HG03097 (cell line): Measurements from ENCODE around the gene SLC16A3.
"Not testable (repeated sequence)": the region's sequence is repeated elsewhere in the genome, so short reads cannot be mapped to it uniquely, and the experiment has no call there.

Experiments used
- ATAC-seq: cut with Tn5 transposase; IDR thresholded peaks from one replicate; pipeline ENCODE4 v1.9.1; 2021; ENCODE audit not compliant: unreplicated experiment, low FRiP score

The SLC16A3 gene

DNA sequence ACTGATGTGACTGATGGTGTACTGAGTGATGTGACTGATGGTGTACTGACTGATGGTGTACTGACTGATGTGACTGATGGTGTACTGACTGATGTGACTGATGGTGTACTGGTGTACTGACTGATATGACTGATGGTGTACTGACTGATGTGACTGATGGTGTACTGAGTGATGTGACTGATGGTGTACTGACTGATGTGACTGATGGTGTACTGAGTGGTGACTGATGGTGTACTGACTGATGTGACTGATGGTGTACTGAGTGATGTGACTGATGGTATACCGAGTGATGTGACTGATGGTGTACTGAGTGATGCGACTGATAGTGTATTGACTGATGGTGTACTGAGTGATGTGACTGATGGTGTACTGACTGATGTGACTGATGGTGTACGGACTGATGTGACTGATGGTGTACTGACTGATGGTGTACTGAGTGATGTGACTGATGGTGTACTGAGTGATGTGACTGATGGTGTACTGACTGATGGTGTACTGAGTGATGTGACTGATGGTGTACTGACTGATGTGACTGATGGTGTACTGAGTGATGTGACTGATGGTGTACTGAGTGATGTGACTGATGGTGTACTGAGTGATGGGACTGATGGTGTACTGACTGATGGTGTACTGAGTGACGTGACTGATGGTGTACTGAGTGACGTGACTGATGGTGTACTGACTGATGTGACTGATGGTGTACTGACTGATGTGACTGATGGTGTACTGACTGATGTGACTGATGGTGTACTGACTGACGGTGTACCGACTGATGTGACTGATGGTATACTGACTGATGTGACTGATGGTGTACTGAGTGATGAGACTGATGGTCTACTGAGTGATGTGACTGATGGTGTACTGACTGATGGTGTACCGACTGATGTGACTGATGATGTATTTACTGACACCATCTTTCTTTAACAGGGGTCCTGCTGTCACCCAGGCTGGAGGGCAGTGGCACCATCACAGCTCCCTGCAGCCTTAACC lies 31.4 kb downstream of the SLC16A3 start:
- ATAC-seq = not testable (repeated sequence)

DNA sequence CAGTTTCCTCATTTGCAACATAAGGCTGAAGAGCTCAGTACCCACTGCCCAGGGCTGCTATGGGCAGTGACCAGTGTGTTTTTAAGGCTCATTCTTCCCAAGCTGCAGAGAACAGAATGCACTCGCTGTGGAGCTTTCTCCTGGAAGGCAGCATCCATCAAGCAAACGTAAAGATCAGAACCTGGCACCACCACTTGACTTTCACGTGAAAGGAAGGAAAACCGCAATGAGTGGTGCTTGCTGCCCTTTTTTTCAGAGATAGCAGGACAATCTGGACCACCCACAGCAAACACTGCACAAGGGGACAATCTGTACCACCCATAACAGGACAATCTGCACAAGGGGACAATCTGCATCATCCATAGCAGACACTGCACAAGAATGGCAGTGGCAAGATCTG lies 33.5 kb downstream of the SLC16A3 start:
- no peak for ATAC-seq

DNA sequence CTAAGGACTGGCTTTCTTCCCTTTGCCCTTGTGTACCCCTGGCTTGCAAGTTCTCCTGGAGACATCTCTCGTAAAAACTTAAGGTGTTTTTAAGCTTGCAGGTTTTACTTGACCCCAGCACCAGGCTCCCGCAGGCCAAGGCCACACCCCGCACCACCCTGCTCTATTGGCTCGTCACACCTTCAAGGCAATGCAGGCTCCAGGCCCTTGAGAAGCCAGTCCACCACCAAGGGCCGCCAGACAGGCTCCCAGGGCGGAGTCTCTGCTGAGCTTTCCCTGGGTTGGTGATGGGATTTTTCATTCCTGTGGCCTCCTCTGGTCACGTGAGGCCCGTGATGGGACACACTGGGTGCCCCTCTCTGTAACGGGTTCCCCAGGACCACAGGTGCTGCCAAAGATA lies 34.8 kb downstream of the SLC16A3 start:
- ATAC-seq = no peak

DNA sequence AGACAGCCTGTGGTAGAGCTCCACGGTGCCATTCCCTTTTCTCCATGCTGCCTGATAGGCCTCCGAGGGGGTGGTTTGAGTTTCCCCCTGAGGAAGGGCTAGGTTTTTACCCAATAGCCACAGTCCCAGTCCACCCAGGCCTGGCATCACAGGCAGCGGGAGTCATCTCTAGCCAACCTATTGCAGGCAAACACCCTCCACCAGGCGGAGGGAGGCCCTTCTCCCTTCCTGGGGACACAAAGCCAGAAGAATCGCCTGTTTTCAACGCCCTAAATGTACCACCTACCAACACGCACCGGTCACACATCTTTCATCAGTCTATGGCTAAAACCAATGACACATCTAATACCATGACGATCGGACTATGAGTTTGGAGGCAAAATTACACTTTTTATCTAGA lies 37.3 kb downstream of the SLC16A3 start:
- no peak for ATAC-seq

DNA sequence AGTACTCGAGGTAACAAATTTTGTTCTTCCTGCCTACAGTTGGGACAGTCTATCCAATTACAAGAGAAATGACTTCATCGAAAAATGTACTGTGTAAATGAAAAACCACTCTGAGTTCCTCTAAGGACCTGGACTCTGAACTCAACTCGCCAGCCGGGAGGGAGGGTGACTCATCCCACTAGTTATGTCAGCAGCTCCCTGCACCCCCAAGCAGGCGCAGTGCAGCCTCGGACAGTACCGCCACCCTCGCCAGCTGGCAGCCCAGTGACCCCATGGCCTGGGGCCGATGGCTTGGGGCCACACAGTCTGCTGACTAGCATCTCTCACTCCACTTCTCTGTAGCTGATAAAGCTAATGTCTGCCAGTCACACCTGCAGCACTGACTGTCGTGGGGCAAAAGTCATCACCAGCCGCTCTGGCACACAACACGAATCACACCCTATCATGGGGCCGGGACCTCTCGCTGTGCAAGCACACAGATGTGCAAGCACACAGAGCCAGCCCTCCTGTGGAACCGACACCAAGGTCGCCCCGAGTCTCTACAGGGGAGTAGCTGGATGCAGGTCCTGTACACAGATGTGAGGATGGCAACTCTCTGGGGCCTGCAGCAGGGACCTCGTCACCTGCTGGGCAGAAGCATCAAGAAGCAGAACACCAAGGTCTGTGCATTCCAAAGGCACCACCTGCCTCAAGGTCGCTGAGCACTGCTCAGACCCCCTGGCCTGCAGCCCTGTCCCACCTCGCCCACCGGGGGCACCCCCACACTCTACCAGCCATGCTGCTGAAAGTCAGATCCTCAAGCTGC lies 38.9 kb downstream of the SLC16A3 start:
- ATAC-seq = no peak

DNA sequence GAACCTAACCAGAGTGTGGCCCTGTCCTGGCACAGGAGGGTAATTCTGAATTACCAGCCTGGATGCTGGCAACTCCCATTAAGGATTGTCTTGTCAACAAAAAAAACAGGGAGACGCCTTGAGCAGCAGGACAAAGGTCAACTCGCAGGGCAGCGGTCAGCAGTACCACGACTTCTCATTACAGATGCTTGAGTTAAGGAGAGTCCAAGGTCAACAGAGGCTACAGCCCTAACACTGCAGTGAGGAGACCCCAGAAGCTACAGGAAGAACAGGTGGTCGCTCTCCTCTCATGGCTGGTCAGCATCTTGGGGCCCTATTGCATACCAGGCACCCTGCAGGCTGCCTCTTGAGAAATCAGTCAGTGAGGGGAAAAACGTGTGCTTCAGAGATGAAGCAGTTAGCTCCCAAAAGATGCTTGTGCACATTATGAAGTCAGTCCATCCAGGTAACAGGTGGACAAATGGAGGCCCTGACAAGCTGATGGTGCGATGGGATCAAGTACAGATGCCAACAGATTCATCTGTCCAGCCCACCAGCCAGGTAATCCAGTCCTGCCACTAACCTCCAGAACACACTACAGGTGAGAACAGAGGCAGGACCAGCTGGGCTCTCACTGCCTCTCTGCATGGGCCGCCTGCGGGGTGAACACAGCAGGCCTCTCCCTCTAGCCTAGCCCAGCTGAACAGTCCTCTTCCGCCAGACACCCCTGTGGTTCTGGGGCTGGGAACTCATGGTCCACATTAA lies 40.5 kb downstream of the SLC16A3 start:
- no peak for ATAC-seq

DNA sequence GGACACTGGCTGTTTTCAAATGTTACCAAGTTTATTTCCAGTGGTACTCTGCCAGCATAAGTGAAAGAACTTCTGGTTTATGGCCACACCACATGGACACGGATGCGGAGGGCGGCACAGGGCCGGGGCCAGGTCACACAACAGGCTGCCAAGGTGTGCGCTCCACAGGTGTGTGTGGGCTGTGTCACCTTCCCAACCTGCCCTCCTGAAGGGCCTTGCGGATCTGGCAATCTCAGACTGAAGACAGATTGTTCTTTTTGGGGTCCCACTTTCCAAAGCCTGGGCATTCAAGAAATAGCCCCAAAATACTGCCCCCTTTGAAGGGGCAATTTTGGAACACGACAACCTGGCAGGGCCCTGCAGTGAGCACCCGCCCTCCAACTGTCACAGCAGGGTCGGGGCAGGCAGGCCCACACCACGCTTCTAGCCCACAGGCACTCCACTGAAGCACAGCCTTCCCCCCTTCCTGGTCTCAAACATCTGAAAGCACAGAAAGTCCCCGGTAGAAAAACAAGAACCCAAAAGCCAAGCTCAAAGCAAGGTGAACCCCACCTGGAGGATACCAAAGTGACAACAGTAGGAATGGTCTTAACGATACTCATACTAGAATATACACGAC lies 41.1 kb downstream of the SLC16A3 start:
- ATAC-seq = no peak

DNA sequence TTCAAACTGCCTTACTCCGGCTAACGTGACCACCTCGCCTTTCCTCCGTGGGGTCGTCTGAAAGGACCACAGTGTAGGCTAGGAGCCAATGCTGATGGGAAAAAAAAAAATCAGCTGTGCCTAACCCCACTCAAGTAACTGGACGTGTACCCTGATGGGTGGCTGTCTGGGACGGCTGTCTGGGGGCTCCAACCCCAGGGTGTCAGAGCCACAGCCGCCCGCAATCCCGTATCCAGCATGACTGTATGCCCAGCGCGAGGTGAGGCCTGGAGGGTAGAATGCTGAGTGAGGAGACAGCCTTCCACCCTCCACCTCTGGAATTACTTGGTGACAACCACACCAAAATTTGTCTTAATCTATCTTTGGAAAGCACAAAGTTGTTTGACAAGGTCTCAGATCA lies 41.8 kb downstream of the SLC16A3 start:
- no peak for ATAC-seq

DNA sequence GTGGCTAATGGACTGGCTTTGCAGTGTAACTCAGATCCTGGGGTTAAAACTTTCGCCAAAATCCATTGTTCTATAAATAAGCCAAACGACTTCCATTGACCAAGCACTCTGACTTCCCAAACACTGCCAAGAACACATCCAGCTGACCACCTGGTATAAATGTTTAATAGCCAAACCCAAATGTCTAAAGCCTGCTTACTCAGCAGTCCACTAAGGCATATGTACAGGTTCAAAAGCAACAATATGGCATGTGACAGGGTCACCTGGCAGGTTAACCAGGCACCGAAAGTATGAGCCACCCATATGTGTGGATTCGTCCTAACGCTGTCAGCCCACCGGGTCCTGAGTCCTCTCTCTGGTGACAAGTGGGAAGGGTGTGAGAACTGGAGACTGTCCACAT lies 42.6 kb downstream of the SLC16A3 start:
- ATAC-seq = no peak

DNA sequence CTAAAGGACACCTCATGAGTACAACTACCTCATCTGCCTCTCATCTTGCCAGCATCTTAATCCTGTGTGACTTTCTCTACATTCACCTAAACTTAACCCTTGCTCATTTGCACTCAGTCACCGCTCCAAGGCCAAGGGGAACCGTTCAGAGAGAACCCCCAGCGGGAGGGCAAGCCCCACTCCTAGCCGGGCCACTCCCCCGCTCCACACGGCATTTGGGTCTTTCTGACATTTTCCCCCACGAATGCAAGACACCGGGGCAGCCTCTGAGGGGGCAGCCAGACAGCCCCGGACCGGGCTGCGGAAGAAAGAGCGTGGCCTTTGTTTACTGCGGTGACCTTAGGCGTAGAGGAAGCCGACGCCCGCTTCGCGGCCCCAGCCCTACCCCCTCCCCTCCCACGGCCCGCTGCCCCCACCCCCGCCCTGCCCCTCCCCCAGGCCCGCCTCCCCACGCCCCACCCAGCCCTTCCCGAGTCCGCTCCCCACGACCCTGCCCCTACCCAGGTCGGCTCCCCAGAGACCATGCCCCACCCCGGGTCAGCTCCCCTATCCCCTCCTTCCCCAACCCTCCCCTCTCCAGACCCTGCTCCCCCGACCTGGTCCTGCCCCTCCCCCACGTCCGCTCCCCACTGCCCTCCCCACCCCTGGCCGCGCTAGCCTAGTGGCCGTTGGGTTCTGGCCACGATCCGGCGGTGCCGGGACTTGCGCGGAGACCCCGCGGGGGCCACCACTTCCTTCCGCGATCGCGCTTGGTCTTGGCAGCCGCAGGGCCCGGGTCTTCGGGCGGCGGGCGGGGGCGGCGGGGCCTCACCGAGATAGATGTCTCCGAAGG lies 43.9 kb downstream of the SLC16A3 start:
- no peak for ATAC-seq

DNA sequence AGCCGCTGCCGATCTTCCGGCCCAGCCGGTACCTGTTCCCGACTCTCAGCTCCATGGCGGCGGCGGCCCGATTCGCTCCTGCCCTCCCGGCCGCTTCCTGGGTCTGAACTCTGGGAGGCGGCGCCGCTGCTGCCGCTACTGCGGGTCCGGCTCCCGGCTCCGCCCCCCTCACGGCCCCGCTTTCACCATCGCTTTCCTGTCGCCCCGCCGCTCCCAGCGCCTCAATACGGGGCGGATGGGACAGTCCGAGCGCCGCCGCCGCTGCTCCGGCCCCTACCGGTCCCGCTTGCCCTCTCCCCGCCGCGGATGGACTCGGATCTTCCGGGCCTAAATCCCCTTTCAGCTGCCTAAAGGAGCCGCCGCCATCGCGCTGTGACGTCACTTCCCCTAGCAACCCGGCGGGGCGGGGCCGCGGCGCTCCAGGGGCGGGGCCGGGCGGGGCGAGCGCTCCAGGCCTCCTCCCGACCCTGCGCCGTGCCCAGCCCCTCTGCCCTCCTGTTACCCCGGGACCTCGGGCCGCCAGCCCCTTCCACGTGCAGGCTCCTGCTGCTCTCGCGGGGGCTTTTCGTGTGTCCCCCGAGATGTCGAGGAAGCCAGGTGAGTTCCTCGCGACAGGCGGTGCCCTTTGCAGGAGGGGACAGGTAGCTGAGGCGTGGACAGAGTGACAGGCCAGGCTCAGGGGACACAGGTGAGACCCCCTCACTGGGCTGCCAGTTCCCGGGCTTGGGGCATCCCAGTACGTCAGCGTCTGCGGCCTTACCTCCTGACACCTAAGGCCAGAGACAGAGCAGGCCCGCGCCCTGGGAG lies 44.7 kb downstream of the SLC16A3 start, which contains the start of gene CSNK1D:
TSS of gene CSNK1D (minus strand) at position 374 of the 807 bp plus-strand sequence. CDS start at position 55, 319 bp downstream.
- ATAC-seq = peak; percentile 64

DNA sequence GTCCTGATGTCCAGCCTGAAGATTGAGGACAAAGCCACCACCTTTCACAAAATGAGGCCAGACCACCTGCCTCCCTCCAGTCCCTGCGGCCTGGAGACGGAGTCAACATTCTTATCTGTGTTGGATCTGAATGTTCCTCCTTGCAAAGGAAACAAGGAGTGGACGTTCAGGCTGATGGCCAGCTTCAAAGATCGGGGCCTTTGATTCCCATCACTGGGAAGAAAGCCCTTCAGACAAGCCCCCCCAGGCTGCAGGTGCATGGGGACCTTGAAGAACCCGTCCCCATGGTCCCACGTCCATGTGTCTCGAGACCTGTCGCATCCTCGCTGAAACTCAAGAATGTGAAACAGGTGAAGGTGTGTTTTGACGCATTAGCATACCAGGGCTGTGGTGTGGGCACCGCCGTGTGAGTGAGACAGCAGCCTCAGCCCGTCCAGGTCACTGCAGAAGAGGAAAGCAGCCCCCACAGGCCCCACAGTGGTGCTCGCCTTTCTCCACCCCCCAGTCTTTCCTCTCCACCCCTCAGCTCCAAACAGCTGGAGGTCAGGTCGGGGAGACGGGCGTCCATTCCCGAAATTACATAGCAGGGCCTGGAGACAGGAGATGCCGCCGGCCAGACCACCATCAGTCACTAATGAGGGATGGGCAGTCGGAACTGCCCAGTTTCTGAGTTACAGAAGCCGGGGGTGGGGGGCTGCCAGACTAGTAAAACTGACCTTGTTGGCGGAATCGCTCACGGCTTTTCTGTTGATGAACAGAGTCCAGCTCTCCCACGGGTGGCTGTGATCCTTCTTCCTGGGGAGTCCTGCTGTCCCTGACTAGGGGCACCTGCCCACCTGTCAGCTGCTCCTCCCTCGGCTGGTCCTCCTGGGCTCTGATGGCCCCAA lies 45.5 kb downstream of the SLC16A3 start:
- no peak for ATAC-seq

DNA sequence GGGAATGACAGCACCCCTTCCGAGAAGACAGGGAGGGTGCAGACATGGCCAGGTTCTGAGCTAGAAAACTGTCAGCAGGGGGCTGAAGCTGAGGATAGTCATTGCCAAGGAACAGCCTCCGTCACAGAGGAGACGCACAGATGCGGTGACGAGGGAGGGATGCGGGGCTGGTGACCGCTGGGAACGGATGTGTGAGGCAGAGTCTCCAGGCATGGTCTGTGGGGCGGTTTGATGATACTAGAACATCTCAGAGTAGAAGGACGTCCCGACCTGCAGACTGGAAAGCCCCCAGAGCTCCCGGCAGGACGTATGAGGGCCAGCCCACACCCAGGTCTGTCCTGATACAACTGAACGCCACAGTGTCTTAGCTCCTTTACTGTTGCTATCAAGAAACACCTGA lies 46.5 kb downstream of the SLC16A3 start:
- no peak for ATAC-seq

DNA sequence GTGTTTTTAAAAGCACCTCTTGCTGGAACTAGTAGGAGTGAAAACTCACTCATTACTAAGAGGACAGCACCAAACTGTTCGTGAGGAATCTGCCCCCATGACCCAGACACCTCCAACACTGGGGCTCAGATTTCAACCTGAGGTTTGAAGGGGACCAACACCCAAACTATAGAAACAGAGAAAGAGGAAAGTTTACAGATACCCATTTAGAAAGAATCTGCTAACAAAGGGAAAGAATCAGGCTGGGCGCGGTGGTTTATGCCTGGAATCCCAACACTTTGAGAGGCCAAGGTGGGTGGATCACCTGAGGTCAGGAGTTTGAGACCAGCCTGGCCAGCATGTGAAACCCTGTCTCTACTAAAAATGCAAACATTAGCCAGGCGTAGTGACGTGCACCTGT lies 48.1 kb downstream of the SLC16A3 start:
- no peak for ATAC-seq

DNA sequence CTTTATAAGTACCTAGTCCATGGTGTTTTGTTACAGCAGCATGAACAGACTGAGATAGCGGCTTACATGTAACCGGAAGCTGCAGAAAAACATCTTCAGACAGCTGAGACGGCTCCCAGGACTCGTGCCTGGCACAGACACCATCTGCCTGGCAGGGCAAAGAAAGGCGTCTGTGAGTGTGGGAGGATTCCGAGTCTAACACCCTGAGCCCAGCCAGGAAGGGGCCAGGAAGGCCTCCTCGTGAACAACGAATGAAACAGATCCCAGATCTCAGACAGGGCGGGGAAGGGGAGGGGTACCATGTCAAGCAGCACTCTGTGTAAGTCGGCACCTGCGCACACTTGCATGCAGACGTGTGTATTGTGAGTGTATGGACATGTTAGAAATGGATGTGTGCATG lies 49.0 kb downstream of the SLC16A3 start:
- ATAC-seq = no peak

DNA sequence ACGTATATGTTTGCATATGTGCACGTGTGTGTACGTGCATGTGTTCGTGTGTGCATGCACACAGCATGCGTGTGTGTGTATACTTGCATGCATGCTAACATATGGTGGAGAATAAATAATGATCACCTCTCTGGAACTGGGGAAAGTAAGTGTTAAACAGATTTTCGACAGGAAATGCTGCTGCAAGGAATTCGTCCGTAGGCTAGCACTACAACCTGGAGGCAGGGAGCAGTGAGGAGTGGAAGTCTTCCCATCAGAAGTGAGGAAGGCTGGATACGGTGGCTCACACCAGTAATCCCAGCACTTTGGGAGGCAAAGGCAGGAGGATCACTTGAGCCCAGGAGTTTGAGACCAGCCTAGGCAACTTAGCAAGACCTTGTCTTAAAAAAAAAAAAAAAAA lies 49.5 kb downstream of the SLC16A3 start:
- no peak for ATAC-seq

DNA sequence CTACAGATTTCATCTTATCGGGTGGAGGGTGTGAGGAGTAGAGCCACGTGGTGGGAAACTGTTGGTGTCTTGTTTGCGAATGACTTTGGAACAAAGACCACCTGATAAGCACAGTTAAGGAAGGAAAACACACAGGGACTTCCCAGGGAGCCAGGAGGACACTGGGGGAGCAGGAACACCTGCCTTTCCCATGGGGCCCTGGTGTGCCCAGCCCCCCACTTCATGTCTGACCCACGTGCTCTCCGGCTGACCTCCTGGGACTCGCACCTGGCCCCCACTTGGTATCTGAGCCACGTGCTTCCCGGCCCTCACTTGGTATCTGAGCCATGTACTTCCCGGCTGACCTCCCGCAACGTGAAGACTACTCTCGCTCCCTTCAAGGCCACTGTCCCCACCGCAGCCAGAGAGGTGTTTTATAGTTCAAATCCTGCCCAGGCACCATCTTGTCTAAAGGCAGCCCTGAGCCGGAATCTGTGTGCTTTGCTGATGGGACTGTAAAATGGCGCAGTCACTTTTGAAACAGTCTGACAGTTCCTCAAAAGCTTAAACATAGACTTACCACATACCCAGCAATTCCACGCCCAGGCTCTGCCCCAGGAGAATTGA lies 50.0 kb downstream of the SLC16A3 start:
- ATAC-seq = no peak
